MM.1S (cell line): ENCODE results near the gene SLC7A6.

Source experiments
- EZH2 ChIP-seq: fragments of 300-600 bp; sonication (generic); optimal IDR thresholded peaks from 2 replicates; pipeline ENCODE3; 2017; ENCODE audit warnings: low read depth, mild to moderate bottlenecking, antibody characterized with exemption, low read length, mixed read lengths
- EZH2phosphoT487 ChIP-seq: fragments of 300-600 bp; sonication (generic); IDR thresholded peaks from 2 replicates; pipeline ENCODE4 v1.6.1; 2018; ENCODE audit warnings: antibody characterized with exemption, low read length
- TF ChIP-seq, protein P1 (sequence below): fragments of 300-600 bp; sonication (generic); IDR thresholded peaks from 2 replicates; pipeline ENCODE4 v1.5.1; 2016; ENCODE audit warnings: antibody characterized with exemption, low read length, mixed read lengths

DNA sequence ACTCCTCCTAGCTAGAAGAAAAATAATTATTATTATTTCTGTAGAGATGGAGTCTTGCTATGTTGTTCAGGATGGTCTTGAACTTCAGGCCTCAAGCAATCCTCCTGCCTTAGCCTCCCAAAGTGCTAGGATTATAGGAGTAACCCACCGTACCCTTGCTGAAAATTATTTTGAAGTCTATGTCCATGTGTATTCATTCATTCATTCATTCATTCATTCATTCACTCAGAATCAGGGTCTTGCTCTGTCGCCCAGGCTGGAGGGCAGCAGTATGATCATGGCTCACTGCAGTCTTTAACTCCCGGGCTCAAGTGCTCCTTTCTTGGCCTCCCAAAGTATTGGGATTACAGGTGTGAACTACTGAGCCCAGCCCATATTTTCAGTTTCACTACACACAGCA lies 42.3 kb downstream of the SLC7A6 start:
- TF ChIP-seq, protein P1, sequence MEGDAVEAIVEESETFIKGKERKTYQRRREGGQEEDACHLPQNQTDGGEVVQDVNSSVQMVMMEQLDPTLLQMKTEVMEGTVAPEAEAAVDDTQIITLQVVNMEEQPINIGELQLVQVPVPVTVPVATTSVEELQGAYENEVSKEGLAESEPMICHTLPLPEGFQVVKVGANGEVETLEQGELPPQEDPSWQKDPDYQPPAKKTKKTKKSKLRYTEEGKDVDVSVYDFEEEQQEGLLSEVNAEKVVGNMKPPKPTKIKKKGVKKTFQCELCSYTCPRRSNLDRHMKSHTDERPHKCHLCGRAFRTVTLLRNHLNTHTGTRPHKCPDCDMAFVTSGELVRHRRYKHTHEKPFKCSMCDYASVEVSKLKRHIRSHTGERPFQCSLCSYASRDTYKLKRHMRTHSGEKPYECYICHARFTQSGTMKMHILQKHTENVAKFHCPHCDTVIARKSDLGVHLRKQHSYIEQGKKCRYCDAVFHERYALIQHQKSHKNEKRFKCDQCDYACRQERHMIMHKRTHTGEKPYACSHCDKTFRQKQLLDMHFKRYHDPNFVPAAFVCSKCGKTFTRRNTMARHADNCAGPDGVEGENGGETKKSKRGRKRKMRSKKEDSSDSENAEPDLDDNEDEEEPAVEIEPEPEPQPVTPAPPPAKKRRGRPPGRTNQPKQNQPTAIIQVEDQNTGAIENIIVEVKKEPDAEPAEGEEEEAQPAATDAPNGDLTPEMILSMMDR, result no peak
- TF ChIP-seq EZH2 (no peak), EZH2phosphoT487 (no peak)
